Measurements from ENCODE around the gene ATAT1. TPM values are rescaled to one million over a fixed set of nuclear protein-coding genes. Genes with fewer than 3 reads are reported as not detected.

ATAT1 gene
- total and polyA plus RNA-seq, 2 of the 13 experiments (the other 11 are each of a cell fraction or from before 2014, with no cell fraction given), result 9.2 to 23.6 TPM

DNA sequence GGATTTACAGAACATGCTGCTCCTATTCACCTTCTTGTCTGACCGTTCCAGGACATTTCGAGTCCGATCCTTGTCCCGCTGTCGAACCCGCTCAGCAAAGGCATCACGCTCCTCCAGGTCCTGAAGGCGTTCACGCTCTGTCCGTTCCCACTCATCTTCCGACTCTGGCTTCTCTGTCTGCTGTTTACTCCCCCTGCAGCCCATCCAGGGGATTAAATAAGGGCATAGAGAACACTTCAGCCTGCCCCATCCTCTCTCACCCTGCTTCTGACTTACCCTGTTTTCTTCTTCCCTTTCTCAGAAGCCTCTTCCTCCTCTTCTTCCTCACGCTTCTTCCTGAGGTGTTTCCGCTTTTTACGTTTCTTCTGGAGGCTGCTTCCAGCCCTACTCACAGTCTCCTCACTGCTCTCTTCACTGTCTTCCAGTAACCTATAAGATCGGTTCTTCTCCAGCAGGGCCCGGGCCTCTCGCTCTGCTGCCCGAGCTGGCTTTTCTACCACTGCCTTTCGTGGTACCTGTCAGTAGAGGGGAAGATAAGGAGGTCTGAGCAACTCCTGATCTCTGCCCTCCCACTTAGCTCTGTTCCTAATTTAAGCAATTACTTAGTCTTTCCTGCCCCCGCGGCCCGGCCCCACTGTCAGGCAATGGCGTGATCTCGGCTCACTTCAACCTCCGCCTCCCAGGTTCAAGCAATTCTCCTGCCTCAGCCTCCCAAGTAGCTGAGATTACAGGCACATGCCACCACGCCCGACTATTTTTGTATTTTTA, 44.3 kb downstream of the ATAT1 start (continued):
- TF ChIP-seq, protein P1, sequence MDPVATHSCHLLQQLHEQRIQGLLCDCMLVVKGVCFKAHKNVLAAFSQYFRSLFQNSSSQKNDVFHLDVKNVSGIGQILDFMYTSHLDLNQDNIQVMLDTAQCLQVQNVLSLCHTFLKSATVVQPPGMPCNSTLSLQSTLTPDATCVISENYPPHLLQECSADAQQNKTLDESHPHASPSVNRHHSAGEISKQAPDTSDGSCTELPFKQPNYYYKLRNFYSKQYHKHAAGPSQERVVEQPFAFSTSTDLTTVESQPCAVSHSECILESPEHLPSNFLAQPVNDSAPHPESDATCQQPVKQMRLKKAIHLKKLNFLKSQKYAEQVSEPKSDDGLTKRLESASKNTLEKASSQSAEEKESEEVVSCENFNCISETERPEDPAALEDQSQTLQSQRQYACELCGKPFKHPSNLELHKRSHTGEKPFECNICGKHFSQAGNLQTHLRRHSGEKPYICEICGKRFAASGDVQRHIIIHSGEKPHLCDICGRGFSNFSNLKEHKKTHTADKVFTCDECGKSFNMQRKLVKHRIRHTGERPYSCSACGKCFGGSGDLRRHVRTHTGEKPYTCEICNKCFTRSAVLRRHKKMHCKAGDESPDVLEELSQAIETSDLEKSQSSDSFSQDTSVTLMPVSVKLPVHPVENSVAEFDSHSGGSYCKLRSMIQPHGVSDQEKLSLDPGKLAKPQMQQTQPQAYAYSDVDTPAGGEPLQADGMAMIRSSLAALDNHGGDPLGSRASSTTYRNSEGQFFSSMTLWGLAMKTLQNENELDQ (CRISPR knock-in tag; IDR thresholded peaks at IDR 0.05; ENCODE audit: borderline replicate concordance), result no peak
- TF ChIP-seq TBX2 (CRISPR knock-in tag; IDR thresholded peaks at IDR 0.05; ENCODE audit: borderline replicate concordance) (0 out of 2 replicates have a peak, but pooled peaks have one; percentile 14), MXD4 (CRISPR knock-in tag; IDR thresholded peaks at IDR 0.05) (no peak), GFI1 (CRISPR knock-in tag; IDR thresholded peaks at IDR 0.05; ENCODE audit: borderline replicate concordance) (no peak), ZNF678 (CRISPR knock-in tag; IDR thresholded peaks at IDR 0.05) (no peak), SP2 (CRISPR knock-in tag; IDR thresholded peaks at IDR 0.05) (no peak), GATAD1 (CRISPR knock-in tag; IDR thresholded peaks at IDR 0.05) (no peak), HDAC6 (IDR thresholded peaks at IDR 0.05; ENCODE audit: low read depth, low read length) (no peak)
- TF ChIP-seq, protein P2, sequence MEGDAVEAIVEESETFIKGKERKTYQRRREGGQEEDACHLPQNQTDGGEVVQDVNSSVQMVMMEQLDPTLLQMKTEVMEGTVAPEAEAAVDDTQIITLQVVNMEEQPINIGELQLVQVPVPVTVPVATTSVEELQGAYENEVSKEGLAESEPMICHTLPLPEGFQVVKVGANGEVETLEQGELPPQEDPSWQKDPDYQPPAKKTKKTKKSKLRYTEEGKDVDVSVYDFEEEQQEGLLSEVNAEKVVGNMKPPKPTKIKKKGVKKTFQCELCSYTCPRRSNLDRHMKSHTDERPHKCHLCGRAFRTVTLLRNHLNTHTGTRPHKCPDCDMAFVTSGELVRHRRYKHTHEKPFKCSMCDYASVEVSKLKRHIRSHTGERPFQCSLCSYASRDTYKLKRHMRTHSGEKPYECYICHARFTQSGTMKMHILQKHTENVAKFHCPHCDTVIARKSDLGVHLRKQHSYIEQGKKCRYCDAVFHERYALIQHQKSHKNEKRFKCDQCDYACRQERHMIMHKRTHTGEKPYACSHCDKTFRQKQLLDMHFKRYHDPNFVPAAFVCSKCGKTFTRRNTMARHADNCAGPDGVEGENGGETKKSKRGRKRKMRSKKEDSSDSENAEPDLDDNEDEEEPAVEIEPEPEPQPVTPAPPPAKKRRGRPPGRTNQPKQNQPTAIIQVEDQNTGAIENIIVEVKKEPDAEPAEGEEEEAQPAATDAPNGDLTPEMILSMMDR (CRISPR knock-in tag; IDR thresholded peaks at IDR 0.05), result peak; percentile 69
- TF ChIP-seq, protein P3, sequence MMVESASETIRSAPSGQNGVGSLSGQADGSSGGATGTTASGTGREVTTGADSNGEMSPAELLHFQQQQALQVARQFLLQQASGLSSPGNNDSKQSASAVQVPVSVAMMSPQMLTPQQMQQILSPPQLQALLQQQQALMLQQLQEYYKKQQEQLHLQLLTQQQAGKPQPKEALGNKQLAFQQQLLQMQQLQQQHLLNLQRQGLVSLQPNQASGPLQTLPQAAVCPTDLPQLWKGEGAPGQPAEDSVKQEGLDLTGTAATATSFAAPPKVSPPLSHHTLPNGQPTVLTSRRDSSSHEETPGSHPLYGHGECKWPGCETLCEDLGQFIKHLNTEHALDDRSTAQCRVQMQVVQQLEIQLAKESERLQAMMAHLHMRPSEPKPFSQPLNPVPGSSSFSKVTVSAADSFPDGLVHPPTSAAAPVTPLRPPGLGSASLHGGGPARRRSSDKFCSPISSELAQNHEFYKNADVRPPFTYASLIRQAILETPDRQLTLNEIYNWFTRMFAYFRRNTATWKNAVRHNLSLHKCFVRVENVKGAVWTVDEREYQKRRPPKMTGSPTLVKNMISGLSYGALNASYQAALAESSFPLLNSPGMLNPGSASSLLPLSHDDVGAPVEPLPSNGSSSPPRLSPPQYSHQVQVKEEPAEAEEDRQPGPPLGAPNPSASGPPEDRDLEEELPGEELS (CRISPR knock-in tag; IDR thresholded peaks at IDR 0.05), result peak; percentile 14; the same call in 1 of the 2 replicates
- TF ChIP-seq, protein P4, sequence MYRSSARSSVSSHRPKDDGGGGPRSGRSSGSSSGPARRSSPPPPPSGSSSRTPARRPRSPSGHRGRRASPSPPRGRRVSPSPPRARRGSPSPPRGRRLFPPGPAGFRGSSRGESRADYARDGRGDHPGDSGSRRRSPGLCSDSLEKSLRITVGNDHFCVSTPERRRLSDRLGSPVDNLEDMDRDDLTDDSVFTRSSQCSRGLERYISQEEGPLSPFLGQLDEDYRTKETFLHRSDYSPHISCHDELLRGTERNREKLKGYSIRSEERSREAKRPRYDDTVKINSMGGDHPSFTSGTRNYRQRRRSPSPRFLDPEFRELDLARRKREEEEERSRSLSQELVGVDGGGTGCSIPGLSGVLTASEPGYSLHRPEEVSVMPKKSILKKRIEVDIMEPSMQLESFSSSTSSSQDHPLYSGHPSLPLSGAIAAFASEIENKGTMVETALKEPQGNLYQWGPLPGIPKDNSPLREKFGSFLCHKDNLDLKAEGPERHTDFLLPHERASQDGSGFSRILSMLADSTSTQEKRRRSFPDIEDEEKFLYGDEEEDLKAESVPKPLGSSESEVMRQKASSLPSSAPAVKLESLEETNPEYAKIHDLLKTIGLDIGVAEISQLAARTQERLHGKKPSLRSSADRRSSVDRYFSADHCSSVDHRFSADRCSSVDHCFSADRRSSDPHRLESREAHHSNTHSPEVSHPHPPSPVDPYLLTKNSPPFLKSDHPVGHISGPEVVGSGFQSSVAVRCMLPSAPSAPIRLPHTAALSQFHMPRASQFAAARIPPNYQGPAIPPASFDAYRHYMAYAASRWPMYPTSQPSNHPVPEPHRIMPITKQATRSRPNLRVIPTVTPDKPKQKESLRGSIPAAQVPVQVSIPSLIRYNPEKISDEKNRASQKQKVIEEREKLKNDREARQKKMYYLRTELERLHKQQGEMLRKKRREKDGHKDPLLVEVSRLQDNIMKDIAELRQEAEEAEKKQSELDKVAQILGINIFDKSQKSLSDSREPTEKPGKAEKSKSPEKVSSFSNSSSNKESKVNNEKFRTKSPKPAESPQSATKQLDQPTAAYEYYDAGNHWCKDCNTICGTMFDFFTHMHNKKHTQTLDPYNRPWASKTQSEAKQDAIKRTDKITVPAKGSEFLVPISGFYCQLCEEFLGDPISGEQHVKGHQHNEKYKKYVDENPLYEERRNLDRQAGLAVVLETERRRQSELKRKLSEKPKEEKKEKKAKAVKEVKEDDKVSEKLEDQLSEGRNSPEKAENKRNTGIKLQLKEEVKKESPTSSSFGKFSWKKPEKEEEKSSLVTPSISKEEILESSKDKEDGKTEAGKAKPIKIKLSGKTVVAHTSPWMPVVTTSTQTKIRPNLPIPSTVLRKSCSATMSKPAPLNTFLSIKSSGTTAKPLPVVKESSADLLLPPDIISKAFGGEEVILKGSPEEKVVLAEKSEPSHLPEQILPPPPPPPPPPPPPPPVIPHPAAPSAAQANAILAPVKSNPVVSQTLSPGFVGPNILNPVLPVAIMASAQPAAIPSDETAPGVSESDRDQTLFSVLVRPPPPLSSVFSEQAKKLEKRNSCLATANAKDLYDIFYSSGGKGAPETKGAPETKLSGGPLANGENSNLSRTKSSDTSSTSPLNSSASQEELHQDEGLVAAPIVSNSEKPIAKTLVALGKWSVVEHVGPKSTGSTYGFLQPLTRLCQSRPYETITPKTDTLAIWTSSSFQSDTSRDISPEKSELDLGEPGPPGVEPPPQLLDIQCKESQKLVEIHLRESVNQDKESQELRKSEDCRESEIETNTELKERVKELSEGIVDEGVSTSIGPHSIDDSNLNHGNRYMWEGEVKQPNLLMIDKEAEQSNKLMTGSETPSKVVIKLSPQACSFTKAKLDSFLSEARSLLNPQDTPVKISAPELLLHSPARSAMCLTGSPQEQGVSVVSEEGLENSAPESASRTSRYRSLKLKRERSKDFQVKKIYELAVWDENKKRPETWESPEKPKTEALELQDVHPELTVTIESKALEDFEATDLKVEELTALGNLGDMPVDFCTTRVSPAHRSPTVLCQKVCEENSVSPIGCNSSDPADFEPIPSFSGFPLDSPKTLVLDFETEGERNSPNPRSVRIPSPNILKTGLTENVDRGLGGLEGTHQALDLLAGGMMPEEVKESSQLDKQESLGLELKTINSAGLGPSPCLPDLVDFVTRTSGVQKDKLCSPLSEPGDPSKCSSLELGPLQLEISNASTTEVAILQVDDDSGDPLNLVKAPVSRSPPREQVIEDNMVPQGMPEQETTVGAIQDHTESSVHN (CRISPR knock-in tag; IDR thresholded peaks at IDR 0.05), result no peak
- TF ChIP-seq, protein P5, sequence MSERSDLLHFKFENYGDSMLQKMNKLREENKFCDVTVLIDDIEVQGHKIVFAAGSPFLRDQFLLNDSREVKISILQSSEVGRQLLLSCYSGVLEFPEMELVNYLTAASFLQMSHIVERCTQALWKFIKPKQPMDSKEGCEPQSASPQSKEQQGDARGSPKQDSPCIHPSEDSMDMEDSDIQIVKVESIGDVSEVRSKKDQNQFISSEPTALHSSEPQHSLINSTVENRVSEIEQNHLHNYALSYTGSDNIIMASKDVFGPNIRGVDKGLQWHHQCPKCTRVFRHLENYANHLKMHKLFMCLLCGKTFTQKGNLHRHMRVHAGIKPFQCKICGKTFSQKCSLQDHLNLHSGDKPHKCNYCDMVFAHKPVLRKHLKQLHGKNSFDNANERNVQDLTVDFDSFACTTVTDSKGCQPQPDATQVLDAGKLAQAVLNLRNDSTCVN (CRISPR knock-in tag; IDR thresholded peaks at IDR 0.05; ENCODE audit: borderline replicate concordance), result no peak
